ENCODE data around the gene TNNI3K.

DNA sequence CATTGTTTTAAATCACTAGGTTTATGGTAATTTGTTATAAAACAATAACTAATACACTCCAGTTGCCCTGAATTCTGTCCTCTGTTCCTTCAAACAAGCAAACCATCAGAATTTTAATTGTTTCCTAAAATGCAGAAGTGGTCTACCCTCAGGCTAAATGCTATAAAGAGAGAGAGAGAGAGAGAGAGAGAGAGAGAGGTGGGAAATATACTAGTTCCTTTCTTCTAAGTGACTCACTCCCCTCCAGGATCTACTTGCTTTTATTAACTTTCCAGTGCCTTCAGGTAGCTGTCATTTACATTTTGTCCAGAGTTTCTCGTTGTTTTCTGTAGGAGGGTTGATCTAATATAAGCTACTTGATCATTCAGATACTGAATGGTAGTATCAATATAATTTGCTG, 250.8 kb downstream of the TNNI3K start:
- TF ChIP-seq, protein P1, sequence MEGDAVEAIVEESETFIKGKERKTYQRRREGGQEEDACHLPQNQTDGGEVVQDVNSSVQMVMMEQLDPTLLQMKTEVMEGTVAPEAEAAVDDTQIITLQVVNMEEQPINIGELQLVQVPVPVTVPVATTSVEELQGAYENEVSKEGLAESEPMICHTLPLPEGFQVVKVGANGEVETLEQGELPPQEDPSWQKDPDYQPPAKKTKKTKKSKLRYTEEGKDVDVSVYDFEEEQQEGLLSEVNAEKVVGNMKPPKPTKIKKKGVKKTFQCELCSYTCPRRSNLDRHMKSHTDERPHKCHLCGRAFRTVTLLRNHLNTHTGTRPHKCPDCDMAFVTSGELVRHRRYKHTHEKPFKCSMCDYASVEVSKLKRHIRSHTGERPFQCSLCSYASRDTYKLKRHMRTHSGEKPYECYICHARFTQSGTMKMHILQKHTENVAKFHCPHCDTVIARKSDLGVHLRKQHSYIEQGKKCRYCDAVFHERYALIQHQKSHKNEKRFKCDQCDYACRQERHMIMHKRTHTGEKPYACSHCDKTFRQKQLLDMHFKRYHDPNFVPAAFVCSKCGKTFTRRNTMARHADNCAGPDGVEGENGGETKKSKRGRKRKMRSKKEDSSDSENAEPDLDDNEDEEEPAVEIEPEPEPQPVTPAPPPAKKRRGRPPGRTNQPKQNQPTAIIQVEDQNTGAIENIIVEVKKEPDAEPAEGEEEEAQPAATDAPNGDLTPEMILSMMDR (IDR thresholded peaks at IDR 0.05) = no peak
- TF ChIP-seq EP300 (IDR thresholded peaks at IDR 0.05) (no peak), POLR2A (IDR thresholded peaks at IDR 0.05) (no peak)
